DND-41 (cell line): ENCODE measurements around the gene ANXA10.

ENCODE experiments used
- EZH2 ChIP-seq: IDR thresholded peaks from 3 replicates; pipeline ENCODE4 v1.6.1; 2012; ENCODE audit warnings: borderline replicate concordance, low read depth, mild to moderate bottlenecking, moderate library complexity, low read length, inconsistent platforms; ENCODE audit not compliant: severe bottlenecking
- TF ChIP-seq, protein P1 (sequence below): IDR thresholded peaks from 2 replicates; pipeline ENCODE4 v1.5.1; 2012; ENCODE audit warnings: borderline replicate concordance, low read length, moderate library complexity, mild to moderate bottlenecking; ENCODE audit not compliant: poor library complexity, severe bottlenecking; ENCODE audit errors: extremely low read depth

DNA sequence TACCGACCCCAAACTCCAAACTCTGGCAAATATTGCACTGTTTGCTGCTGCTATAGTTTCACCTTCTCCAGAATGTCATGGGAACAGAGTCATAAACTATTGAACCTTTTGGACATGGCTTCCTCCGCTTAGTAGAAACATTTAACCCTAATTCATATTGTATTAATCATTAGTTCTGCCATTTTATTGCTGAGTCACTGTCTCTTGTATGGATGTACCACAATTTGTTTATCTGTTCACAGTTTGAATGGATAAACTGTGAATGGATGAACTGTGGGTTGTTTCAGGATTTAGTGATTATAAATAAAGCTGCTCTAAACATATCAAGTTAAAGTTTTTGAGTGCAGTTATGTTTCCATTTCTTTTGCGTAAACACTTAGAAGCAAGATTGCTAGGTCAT is 10.1 kb downstream of the ANXA10 start:
- TF ChIP-seq, protein P1, sequence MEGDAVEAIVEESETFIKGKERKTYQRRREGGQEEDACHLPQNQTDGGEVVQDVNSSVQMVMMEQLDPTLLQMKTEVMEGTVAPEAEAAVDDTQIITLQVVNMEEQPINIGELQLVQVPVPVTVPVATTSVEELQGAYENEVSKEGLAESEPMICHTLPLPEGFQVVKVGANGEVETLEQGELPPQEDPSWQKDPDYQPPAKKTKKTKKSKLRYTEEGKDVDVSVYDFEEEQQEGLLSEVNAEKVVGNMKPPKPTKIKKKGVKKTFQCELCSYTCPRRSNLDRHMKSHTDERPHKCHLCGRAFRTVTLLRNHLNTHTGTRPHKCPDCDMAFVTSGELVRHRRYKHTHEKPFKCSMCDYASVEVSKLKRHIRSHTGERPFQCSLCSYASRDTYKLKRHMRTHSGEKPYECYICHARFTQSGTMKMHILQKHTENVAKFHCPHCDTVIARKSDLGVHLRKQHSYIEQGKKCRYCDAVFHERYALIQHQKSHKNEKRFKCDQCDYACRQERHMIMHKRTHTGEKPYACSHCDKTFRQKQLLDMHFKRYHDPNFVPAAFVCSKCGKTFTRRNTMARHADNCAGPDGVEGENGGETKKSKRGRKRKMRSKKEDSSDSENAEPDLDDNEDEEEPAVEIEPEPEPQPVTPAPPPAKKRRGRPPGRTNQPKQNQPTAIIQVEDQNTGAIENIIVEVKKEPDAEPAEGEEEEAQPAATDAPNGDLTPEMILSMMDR: no peak
- TF ChIP-seq EZH2: no peak
